IMR-90 (cell line): ENCODE data around the gene CTSF. TPM values are rescaled to one million over a fixed set of nuclear protein-coding genes. Genes with fewer than 3 reads are reported as not detected.

Source experiments
- ATAC-seq: fragments of 200-7000 bp; cut with Tn5 transposase; 2 replicates; pipeline ENCODE4 v1.9.1; 2020; ENCODE audit warnings: low read depth, mild to moderate bottlenecking, moderate library complexity
- BruUV-seq: library from RNA; stranded (reverse); fragments of 400-500 nt; replicated peaks from 2 replicates; lab custom pipeline; 2021; lab: Mats Ljungman, UMichigan
- CTCF ChIA-PET: fragments of 300-600 bp; formaldehyde crosslinking; extraction: SDS; loops from one replicate; lab custom pipeline; 2021; ENCODE audit warnings: antibody characterized with exemption; lab: Yijun Ruan, JAX
- POLR2A ChIA-PET: fragments of 300-600 bp; sonication (Branson Sonifier 250); formaldehyde crosslinking; loops from one replicate; lab custom pipeline; 2022; ENCODE audit warnings: antibody characterized with exemption; ENCODE audit not compliant: unreplicated experiment; lab: Charles Lee
- DNase-seq: peaks from one replicate; pipeline ENCODE4 v3.0.0; 2013
- H2AFZ ChIP-seq: replicated peaks from 2 replicates; pipeline ENCODE3; 2013; ENCODE audit warnings: low read length, mild to moderate bottlenecking; ENCODE audit not compliant: poor library complexity
- H2AK5ac ChIP-seq: 2 replicates; pipeline ENCODE4 v1.6.1; 2013; ENCODE audit warnings: low read depth, low read length, inconsistent platforms
- H2AK9ac ChIP-seq: replicated peaks from 2 replicates; pipeline ENCODE3; 2013; ENCODE audit warnings: mild to moderate bottlenecking, low read depth, low read length, moderate library complexity; ENCODE audit not compliant: poor library complexity
- H2BK120ac ChIP-seq: 2 replicates; pipeline ENCODE4 v1.6.1; 2013; ENCODE audit warnings: low read depth, low read length, inconsistent platforms
- H2BK15ac ChIP-seq: 3 replicates; pipeline ENCODE4 v1.6.1; 2013; ENCODE audit warnings: low read depth, low read length, inconsistent platforms
- H2BK20ac ChIP-seq: 2 replicates; pipeline ENCODE4 v1.6.1; 2013; ENCODE audit warnings: low read depth, mild to moderate bottlenecking, inconsistent platforms, low read length, moderate library complexity
- H2BK5ac ChIP-seq: 2 replicates; pipeline ENCODE4 v1.6.1; 2013; ENCODE audit warnings: mild to moderate bottlenecking, low read depth, low read length, inconsistent platforms; ENCODE audit not compliant: poor library complexity, severe bottlenecking
- H3K14ac ChIP-seq: replicated peaks from 2 replicates; pipeline ENCODE4 v1.6.1; 2013; ENCODE audit warnings: low read depth, low read length, inconsistent platforms
- H3K18ac ChIP-seq: 2 replicates; pipeline ENCODE4 v1.6.1; 2013; ENCODE audit warnings: low read depth, low read length, control low read depth
- H3K23ac ChIP-seq: 2 replicates; pipeline ENCODE4 v1.6.1; 2013; ENCODE audit warnings: low read depth, low read length, inconsistent platforms
- H3K27ac ChIP-seq: 2 replicates; pipeline ENCODE4 v1.5.1; 2013; ENCODE audit warnings: mild to moderate bottlenecking, control low read depth, low read length; ENCODE audit not compliant: insufficient read depth
- H3K27me3 ChIP-seq: 2 replicates; pipeline ENCODE4 v1.6.1; 2013; ENCODE audit warnings: low read length; ENCODE audit not compliant: control insufficient read depth, insufficient read depth
- H3K36me3 ChIP-seq: 2 replicates; pipeline ENCODE4 v1.6.1; 2013; ENCODE audit warnings: low read length, mixed read lengths; ENCODE audit not compliant: control insufficient read depth, insufficient read depth
- H3K4ac ChIP-seq: 2 replicates; pipeline ENCODE4 v1.6.1; 2013; ENCODE audit warnings: low read depth, low read length, inconsistent platforms
- H3K4me1 ChIP-seq: 2 replicates; pipeline ENCODE4 v1.6.1; 2013; ENCODE audit warnings: low read length, mixed read lengths; ENCODE audit not compliant: control insufficient read depth, insufficient read depth
- H3K4me2 ChIP-seq: 2 replicates; pipeline ENCODE4 v1.6.1; 2013; ENCODE audit warnings: low read depth, mild to moderate bottlenecking, control low read depth, low read length, moderate library complexity
- H3K4me3 ChIP-seq: 2 replicates; pipeline ENCODE4 v1.5.1; 2013; ENCODE audit warnings: low read depth, mild to moderate bottlenecking, control low read depth, low read length, moderate library complexity; ENCODE audit not compliant: insufficient read depth
- H3K56ac ChIP-seq: 2 replicates; pipeline ENCODE4 v1.6.1; 2013; ENCODE audit warnings: low read length, inconsistent platforms; ENCODE audit not compliant: insufficient read depth; ENCODE audit errors: extremely low read depth
- H3K79me1 ChIP-seq, 2 experiments: 2 replicates each; pipeline ENCODE4 v1.6.1; 2013; ENCODE audit warnings: low read length in 2 of 2, inconsistent platforms in 1 of 2, low read depth in 1 of 2
- H3K9ac ChIP-seq: 2 replicates; pipeline ENCODE4 v1.6.1; 2013; ENCODE audit warnings: low read depth, low read length, control low read depth
- H3K9me1 ChIP-seq: 2 replicates; pipeline ENCODE4 v1.6.1; 2013; ENCODE audit warnings: low read length, inconsistent platforms; ENCODE audit not compliant: insufficient read depth
- H3K9me3 ChIP-seq: 2 replicates; pipeline ENCODE4 v1.6.1; 2013; ENCODE audit warnings: low read length; ENCODE audit not compliant: control insufficient read depth, insufficient read depth
- H4K20me1 ChIP-seq: 2 replicates; pipeline ENCODE4 v1.6.1; 2013; ENCODE audit warnings: low read length, inconsistent platforms; ENCODE audit not compliant: insufficient read depth
- H4K5ac ChIP-seq: 2 replicates; pipeline ENCODE4 v1.6.1; 2013; ENCODE audit warnings: mild to moderate bottlenecking, low read depth, low read length, control low read depth
- H4K8ac ChIP-seq, 2 experiments: 2 replicates each; pipeline ENCODE4 v1.6.1; 2013; ENCODE audit warnings: low read depth in 2 of 2, low read length in 2 of 2, control low read depth in 1 of 2, inconsistent platforms in 1 of 2
- H4K91ac ChIP-seq: 2 replicates; pipeline ENCODE4 v1.6.1; 2013; ENCODE audit warnings: low read depth, low read length, inconsistent platforms; ENCODE audit not compliant: insufficient read depth
- BHLHE40 ChIP-seq: fragments of 150-350 bp; IDR thresholded peaks from 2 replicates; pipeline ENCODE4 v1.6.1; 2016; ENCODE audit warnings: mild to moderate bottlenecking, low read depth, low read length
- CEBPB ChIP-seq: IDR thresholded peaks from 2 replicates; pipeline ENCODE4 v1.6.1; 2012; ENCODE audit warnings: low read depth, low read length, improper control_type of control experiment
- CHD1 ChIP-seq: IDR thresholded peaks from 2 replicates; pipeline ENCODE4 v1.6.1; 2012; ENCODE audit warnings: low read depth, low read length, improper control_type of control experiment
- FOS ChIP-seq: fragments of 150-350 bp; IDR thresholded peaks from 2 replicates; pipeline ENCODE4 v1.6.1; 2016; ENCODE audit warnings: low read depth, low read length
- MAFK ChIP-seq: IDR thresholded peaks from 2 replicates; pipeline ENCODE4 v1.6.1; 2012; ENCODE audit warnings: low read depth, low read length, improper control_type of control experiment
- MAZ ChIP-seq: IDR thresholded peaks from 2 replicates; pipeline ENCODE4 v1.6.1; 2012; ENCODE audit warnings: low read depth, mild to moderate bottlenecking, low read length, improper control_type of control experiment, moderate library complexity, borderline replicate concordance
- NFE2L2 ChIP-seq: fragments of 150-350 bp; IDR thresholded peaks from 2 replicates; pipeline ENCODE4 v1.6.1; 2016; ENCODE audit warnings: low read depth, mild to moderate bottlenecking, low read length
- POLR2A ChIP-seq: IDR thresholded peaks from 2 replicates; pipeline ENCODE4 v1.6.1; 2012; ENCODE audit warnings: mild to moderate bottlenecking, low read depth, low read length
- RAD21 ChIP-seq: IDR thresholded peaks from 2 replicates; pipeline ENCODE4 v1.6.1; 2012; ENCODE audit warnings: low read length, improper control_type of control experiment
- RCOR1 ChIP-seq: IDR thresholded peaks from 2 replicates; pipeline ENCODE4 v1.6.1; 2012; ENCODE audit warnings: mild to moderate bottlenecking, low read length, improper control_type of control experiment; ENCODE audit not compliant: insufficient replicate concordance
- SMC3 ChIP-seq: fragments of 150-350 bp; IDR thresholded peaks from 2 replicates; pipeline ENCODE4 v1.6.1; 2016; ENCODE audit warnings: low read depth, mild to moderate bottlenecking, antibody characterized with exemption, low read length, moderate library complexity
- WGBS, 2 experiments: methylation state at CpG; one replicate each; pipeline versions ENCODE4 v1.1.5 to v1.1.7; 2013; ENCODE audit warnings: missing lambda C conversion rate in 2 of 2; ENCODE audit not compliant: insufficient read length in 1 of 2; ENCODE audit errors: extremely low coverage in 2 of 2; 5-methylcytosine and 5-hydroxymethylcytosine counted together
- dilution Hi-C: fragments of 300-500 bp; cut with HindIII; formaldehyde crosslinking; loops from one replicate; pipeline ENCODE4 v1.14.3; 2018; ENCODE audit warnings: low sequenced_read_pairs; ENCODE audit not compliant: unreplicated experiment
- in situ Hi-C: fragments of 300-500 bp; cut with MboI; formaldehyde crosslinking; loops from 3 replicates; pipeline ENCODE4 v1.14.3; 2019; ENCODE audit warnings: low sequenced_read_pairs, inconsistent platforms, mixed read lengths
- intact Hi-C: fragments of 100-400 bp; cut with micrococcal nuclease; formaldehyde crosslinking; loops from 2 replicates; pipeline ENCODE4 v1.10.0; 2022
- polyA plus RNA-seq, 3 experiments: library from polyadenylated mRNA; depleted of rRNA; stranded (reverse); fragments of >200 nt; gene quantifications; 2 replicates each; pipeline ENCODE4 v1.2.3, GENCODE V29; 2012; ENCODE audit warnings: low replicate concordance in 1 of 3
- total RNA-seq: library from RNA; depleted of rRNA; stranded (reverse); fragments of >200 nt; gene quantifications from 2 replicates; pipeline ENCODE4 v1.2.3, GENCODE V29; 2012
- TF ChIP-seq, protein P1 (sequence below): fragments of 150-350 bp; IDR thresholded peaks from 2 replicates; pipeline ENCODE4 v1.6.1; 2016; ENCODE audit warnings: low read depth, mild to moderate bottlenecking, low read length, moderate library complexity, borderline replicate concordance
- TF ChIP-seq, protein P2 (sequence below): fragments of 150-350 bp; IDR thresholded peaks from 2 replicates; pipeline ENCODE4 v1.6.1; 2017; ENCODE audit warnings: mild to moderate bottlenecking, antibody characterized with exemption, low read length, low read depth
- TF ChIP-seq, protein P3 (sequence below): conservative IDR thresholded peaks from 2 replicates; pipeline ENCODE4 v1.5.1; 2012; ENCODE audit warnings: mild to moderate bottlenecking, low read depth, low read length, improper control_type of control experiment

CTSF gene
- total and polyA plus RNA-seq, 2 of the 4 experiments (the other 2 are of a cell fraction) = 4.1 to 16.0 TPM

DNA sequence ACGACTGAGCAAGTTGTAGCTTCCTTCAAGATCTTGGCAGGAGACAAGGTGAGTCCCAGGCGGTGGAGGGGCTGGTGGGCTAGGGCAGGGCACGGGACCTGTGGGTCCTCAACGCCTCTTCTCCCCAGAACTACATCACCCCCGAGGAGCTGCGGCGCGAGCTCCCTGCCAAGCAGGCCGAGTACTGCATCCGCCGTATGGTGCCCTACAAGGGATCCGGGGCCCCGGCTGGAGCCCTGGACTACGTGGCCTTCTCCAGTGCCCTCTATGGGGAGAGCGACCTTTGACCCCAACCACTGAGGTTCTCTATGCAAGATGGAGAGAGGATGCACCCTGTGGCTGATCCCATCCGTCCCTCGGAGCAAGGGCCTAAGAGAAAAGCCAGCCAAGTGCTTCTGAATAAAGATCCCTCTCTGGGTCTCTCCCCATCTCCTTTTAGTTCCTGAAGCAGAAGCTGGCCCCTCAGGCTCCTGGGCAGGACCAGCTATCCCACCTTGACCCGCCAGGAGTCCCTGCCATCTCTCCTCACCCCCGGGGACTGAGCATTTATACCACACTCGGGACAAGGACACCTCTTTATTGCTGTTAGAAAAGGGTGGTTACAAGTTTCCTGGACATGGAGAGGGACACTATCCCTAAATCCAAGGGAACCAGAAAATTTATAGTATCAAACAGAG, 5.4 kb downstream of the CTSF start:
- Histone ChIP-seq H2AK5ac (no peak overlapping the region), H2BK5ac (no peak overlapping the region), H3K9ac (no peak overlapping the region), H2AK9ac (no peak overlapping the region), H3K9me3 (no peaks in the 10 kb centered on the region), H4K5ac (no peak overlapping the region), H2BK120ac (no peak overlapping the region), H3K4me1 (peaks cover 5% of the 10 kb centered on the region; the same call in 1 of the 2 replicates), H2AFZ (peak overlapping the region; percentile 11), H3K27ac (no peak overlapping the region), H3K4ac (no peak overlapping the region), H2BK15ac (no peak overlapping the region), H3K18ac (no peak overlapping the region), H3K27me3 (peaks cover 12% of the 10 kb centered on the region), H4K20me1 (no peaks in the 10 kb centered on the region), H3K56ac (no peak overlapping the region), H3K4me3 (no peak overlapping the region), H4K91ac (no peak overlapping the region), H3K14ac (no peak overlapping the region), H4K8ac (no peak overlapping the region), H3K9me1 (peaks cover 4% of the 10 kb centered on the region; the same call in 1 of the 2 replicates), H3K4me2 (no peak overlapping the region), H2BK20ac (no peak overlapping the region), H3K23ac (no peak overlapping the region), H3K36me3 (peaks cover 3% of the 10 kb centered on the region; the same call in 1 of the 2 replicates), H3K79me1 (no peaks in the 10 kb centered on the region)
- dilution Hi-C loops = no loop called here
- BruUV-seq = no TSS peak
- in situ Hi-C loops = no loop called here
- no peak for DNase-seq
- POLR2A ChIA-PET = no interaction called here
- CTCF ChIA-PET = no interaction called here
- intact Hi-C loops = no loop called here
- ATAC-seq = no peak
- TF ChIP-seq POLR2A = no peak
- TF ChIP-seq CEBPB = no peak
- no peak for TF ChIP-seq NFE2L2
- TF ChIP-seq FOS = no peak
- TF ChIP-seq RCOR1 = no peak
- TF ChIP-seq RAD21 = no peak
- TF ChIP-seq, protein P1, sequence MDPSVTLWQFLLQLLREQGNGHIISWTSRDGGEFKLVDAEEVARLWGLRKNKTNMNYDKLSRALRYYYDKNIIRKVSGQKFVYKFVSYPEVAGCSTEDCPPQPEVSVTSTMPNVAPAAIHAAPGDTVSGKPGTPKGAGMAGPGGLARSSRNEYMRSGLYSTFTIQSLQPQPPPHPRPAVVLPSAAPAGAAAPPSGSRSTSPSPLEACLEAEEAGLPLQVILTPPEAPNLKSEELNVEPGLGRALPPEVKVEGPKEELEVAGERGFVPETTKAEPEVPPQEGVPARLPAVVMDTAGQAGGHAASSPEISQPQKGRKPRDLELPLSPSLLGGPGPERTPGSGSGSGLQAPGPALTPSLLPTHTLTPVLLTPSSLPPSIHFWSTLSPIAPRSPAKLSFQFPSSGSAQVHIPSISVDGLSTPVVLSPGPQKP = no peak
- no peak for TF ChIP-seq MAZ
- TF ChIP-seq SMC3 = no peak
- TF ChIP-seq, protein P2, sequence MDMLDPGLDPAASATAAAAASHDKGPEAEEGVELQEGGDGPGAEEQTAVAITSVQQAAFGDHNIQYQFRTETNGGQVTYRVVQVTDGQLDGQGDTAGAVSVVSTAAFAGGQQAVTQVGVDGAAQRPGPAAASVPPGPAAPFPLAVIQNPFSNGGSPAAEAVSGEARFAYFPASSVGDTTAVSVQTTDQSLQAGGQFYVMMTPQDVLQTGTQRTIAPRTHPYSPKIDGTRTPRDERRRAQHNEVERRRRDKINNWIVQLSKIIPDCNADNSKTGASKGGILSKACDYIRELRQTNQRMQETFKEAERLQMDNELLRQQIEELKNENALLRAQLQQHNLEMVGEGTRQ = no peak
- TF ChIP-seq, protein P3, sequence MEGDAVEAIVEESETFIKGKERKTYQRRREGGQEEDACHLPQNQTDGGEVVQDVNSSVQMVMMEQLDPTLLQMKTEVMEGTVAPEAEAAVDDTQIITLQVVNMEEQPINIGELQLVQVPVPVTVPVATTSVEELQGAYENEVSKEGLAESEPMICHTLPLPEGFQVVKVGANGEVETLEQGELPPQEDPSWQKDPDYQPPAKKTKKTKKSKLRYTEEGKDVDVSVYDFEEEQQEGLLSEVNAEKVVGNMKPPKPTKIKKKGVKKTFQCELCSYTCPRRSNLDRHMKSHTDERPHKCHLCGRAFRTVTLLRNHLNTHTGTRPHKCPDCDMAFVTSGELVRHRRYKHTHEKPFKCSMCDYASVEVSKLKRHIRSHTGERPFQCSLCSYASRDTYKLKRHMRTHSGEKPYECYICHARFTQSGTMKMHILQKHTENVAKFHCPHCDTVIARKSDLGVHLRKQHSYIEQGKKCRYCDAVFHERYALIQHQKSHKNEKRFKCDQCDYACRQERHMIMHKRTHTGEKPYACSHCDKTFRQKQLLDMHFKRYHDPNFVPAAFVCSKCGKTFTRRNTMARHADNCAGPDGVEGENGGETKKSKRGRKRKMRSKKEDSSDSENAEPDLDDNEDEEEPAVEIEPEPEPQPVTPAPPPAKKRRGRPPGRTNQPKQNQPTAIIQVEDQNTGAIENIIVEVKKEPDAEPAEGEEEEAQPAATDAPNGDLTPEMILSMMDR = no peak
- no peak for TF ChIP-seq CHD1
- no peak for TF ChIP-seq MAFK
- TF ChIP-seq BHLHE40 = no peak
- 92% methylated on average over 4 of the region's 20 CpGs; no CpG with 5 or more reads in 1 of the 2 experiments for WGBS, 2 experiments
